Measurements from ENCODE around the gene CEBPE. TPM values are rescaled to one million over a fixed set of nuclear protein-coding genes. Genes with fewer than 3 reads are reported as not detected.
"Not testable (repeated sequence)": the region's sequence is repeated elsewhere in the genome, so short reads cannot be mapped to it uniquely, and the experiment has no call there.

The CEBPE gene
- total RNA-seq, 1 donor from 2014 or later, result not detected

DNA sequence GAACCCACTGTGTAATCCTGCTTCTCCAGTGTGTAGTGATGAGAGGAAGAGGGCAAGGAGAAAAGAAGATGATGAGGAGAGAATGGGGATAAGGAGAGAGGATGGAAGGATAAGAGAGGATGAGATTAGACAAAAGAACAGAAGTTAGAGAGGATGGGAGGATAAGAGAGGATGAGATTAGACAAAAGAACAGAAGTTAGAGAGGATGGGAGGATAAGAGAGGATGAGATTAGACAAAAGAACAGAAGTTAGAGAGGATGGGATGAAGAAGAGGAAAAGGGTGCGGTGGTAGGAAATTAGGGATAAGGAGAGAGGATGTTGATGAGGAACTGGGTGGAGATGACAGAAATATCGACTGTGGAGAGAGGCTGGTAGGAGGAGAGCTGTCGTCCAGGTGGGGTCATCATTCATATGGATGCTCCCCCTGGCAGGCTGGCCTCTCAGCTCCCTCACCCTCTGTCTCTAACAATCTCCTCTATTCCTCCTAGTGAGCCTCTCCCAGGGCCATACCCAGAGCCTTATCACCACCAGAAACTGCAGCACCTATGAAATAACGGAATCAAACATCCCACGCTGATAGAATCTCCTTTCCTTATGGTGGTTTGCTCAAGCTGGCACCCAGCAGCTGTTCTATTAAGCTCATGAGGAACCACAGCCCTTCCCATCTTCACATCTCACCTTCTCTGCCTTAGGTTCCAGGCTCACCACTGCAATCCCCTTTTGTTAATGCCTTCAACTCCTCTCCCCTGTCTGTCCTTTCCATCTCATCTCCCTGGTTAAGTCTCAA lies 8.3 kb downstream of the CEBPE start:
- Histone ChIP-seq H3K9me3 (replicated peaks) (no peaks in the 10 kb centered on the region), H3K36me3 (no peaks in the 10 kb centered on the region), H3K4me3 (no peak overlapping the region), H3K27ac (replicated peaks) (no peak overlapping the region), H3K4me1 (peaks cover 7% of the 10 kb centered on the region), H3K27me3 (ENCODE audit: low read depth) (peaks cover 55% of the 10 kb centered on the region)
- intact Hi-C loops (cut with micrococcal nuclease), result loop anchor here (5.0 kb wide), 1 partner anchor 87 kb away; no protein-coding TSS in a partner anchor
- DNase-seq, result no peak
- TF ChIP-seq, protein P1, sequence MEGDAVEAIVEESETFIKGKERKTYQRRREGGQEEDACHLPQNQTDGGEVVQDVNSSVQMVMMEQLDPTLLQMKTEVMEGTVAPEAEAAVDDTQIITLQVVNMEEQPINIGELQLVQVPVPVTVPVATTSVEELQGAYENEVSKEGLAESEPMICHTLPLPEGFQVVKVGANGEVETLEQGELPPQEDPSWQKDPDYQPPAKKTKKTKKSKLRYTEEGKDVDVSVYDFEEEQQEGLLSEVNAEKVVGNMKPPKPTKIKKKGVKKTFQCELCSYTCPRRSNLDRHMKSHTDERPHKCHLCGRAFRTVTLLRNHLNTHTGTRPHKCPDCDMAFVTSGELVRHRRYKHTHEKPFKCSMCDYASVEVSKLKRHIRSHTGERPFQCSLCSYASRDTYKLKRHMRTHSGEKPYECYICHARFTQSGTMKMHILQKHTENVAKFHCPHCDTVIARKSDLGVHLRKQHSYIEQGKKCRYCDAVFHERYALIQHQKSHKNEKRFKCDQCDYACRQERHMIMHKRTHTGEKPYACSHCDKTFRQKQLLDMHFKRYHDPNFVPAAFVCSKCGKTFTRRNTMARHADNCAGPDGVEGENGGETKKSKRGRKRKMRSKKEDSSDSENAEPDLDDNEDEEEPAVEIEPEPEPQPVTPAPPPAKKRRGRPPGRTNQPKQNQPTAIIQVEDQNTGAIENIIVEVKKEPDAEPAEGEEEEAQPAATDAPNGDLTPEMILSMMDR (IDR thresholded peaks at IDR 0.05; ENCODE audit: borderline replicate concordance), result no peak

DNA sequence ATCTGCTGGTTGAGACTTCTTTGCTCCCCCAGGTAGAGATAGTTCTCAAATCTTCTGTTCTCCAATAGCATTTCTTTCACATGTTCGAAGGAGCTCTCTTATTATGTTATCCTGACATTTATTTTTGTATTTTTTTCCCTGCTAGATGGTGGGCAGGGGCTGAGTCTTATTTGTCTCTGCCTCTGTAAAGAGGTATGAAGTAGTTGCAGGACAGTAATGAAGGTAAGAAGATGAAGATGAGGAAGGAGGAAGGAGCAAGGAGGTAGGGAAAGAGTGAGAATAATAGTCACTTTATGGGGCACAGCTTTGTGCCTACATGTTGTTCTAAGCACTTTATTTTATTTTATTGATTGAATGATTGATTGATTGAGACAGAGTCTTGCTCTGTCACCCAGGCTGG lies 9.3 kb downstream of the CEBPE start:
- H3K27ac ChIP-seq (replicated peaks), result no peak overlapping the region
- H3K4me3 ChIP-seq, result no peak overlapping the region
- TF ChIP-seq, protein P1 (IDR thresholded peaks at IDR 0.05; ENCODE audit: borderline replicate concordance), result no peak
- H3K36me3 ChIP-seq, result no peaks in the 10 kb centered on the region
- peaks cover 45% of the 10 kb centered on the region for H3K27me3 ChIP-seq (ENCODE audit: low read depth)
- intact Hi-C loops (cut with micrococcal nuclease), result loop anchor here (5.0 kb wide), 1 partner anchor 88 kb away; no protein-coding TSS in a partner anchor
- H3K9me3 ChIP-seq (replicated peaks), result no peaks in the 10 kb centered on the region
- no peak for DNase-seq
- H3K4me1 ChIP-seq, result peaks cover 9% of the 10 kb centered on the region

DNA sequence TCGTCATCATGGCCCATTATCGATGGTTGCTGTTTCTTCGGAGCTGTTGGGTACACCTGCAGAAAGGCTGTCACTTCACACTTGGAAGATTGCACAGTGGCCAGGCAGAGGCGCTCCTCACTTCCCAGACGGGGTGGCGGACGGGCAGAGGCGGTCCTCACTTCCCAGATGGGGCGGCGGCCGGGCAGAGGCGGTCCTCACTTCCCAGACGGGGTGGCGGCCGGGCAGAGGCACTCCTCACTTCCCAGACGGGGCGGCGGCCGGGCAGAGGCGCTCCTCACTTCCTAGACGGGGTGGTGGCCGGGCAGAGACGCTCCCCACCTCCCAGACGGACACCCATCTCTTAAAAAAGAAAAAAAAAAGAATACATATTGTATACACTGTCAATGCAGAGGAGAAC lies 10.9 kb downstream of the CEBPE start:
- H3K27me3 ChIP-seq (ENCODE audit: low read depth), result peaks cover 31% of the 10 kb centered on the region
- intact Hi-C loops (cut with micrococcal nuclease); H3K4me1 ChIP-seq; H3K27ac ChIP-seq (replicated peaks); H3K36me3 ChIP-seq; DNase-seq; H3K9me3 ChIP-seq (replicated peaks); H3K4me3 ChIP-seq: not testable (repeated sequence)

DNA sequence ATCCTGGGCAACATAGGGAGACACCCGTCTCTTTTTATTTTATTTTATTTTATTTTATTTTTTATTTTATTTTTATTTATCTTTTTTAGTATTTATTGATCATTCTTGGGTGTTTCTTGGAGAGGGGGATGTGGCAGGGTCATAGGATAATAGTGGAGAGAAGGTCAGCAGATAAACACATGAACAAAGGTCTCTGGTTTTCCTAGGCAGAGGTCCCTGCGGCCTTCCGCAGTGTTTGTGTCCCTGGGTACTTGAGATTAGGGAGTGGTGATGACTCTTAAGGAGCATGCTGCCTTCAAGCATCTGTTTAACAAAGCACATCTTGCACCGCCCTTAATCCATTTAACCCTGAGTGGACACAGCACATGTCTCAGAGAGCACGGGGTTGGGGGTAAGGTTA lies 11.4 kb downstream of the CEBPE start:
- intact Hi-C loops (cut with micrococcal nuclease); H3K4me1 ChIP-seq; H3K27ac ChIP-seq (replicated peaks); DNase-seq; H3K9me3 ChIP-seq (replicated peaks); H3K4me3 ChIP-seq; H3K36me3 ChIP-seq: not testable (repeated sequence)
- H3K27me3 ChIP-seq (ENCODE audit: low read depth), result peaks cover 29% of the 10 kb centered on the region

DNA sequence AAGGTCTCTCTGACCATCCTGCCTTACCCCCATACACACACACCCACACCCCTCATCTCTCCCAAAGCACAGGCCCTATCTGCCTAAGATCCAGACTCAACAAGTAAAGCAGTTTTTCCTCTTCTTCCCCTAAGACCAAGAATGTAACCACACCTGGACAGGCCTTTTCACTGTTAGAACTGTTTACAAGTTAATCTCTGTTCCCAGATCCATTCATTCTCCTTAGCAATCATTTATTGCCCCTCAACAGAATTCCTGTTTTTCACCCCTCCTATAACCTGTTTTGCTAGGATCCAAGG lies 12.4 kb downstream of the CEBPE start:
- peaks cover 20% of the 10 kb centered on the region for H3K27me3 ChIP-seq (ENCODE audit: low read depth)
- intact Hi-C loops (cut with micrococcal nuclease), result no loop called here
- TF ChIP-seq, protein P1 (IDR thresholded peaks at IDR 0.05; ENCODE audit: borderline replicate concordance), result no peak

DNA sequence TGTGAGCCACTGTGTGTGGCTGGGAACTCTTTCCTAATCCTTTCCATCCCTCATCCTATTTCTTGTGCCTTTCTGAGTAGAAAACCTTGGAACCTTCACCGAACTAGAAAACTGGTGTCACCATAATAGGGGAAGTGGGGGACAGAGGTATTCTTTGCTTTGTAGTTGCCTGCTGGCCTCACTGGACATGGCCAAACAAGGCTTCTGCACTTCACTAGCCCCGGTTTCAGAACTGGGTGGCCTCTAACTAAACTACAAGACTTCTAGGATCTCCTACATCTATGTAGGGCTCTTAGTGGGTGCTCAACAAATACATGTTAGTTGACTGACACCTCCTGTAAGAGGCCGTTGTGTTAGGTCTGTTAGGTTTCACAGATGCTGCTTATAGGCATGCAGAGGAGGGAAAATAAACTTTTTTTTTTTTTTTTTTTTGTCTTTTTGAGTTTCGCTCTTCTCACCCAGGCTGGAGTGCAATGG lies 13.7 kb downstream of the CEBPE start:
- TF ChIP-seq, protein P1 (IDR thresholded peaks at IDR 0.05; ENCODE audit: borderline replicate concordance), result no peak
- no peak for DNase-seq
- H3K4me1 ChIP-seq, result peaks cover 3% of the 10 kb centered on the region
- H3K9me3 ChIP-seq (replicated peaks), result no peaks in the 10 kb centered on the region
- H3K4me3 ChIP-seq, result no peak overlapping the region
- intact Hi-C loops (cut with micrococcal nuclease), result no loop called here
- H3K36me3 ChIP-seq, result no peaks in the 10 kb centered on the region
- peaks cover 7% of the 10 kb centered on the region for H3K27me3 ChIP-seq (ENCODE audit: low read depth)
- H3K27ac ChIP-seq (replicated peaks), result no peak overlapping the region

More for the DNA sequence above, 12.4 kb downstream of the CEBPE start:
- DNase-seq, result no peak
- no peaks in the 10 kb centered on the region for H3K9me3 ChIP-seq (replicated peaks)
- peaks cover 3% of the 10 kb centered on the region for H3K4me1 ChIP-seq
- no peaks in the 10 kb centered on the region for H3K36me3 ChIP-seq
- no peak overlapping the region for H3K27ac ChIP-seq (replicated peaks)
- H3K4me3 ChIP-seq, result no peak overlapping the region
